K562 (cell line): ENCODE results near the gene PHKB. TPM values are rescaled to one million over a fixed set of nuclear protein-coding genes. Genes with fewer than 3 reads are reported as not detected.

ENCODE experiments used
- ATAC-seq: fragments of 200-7000 bp; cut with Tn5 transposase; 3 replicates; pipeline ENCODE4 v1.9.1; 2020; ENCODE audit warnings: moderate library complexity
- BruUV-seq: library from RNA; stranded (reverse); fragments of 400-500 nt; replicated peaks from 2 replicates; lab custom pipeline; 2021; lab: Mats Ljungman, UMichigan
- CTCF ChIA-PET: fragments of 300-600 bp; formaldehyde crosslinking; extraction: SDS; loops from one replicate; lab custom pipeline; 2021; ENCODE audit warnings: low intra/inter-chr PET ratio; lab: Yijun Ruan, JAX
- POLR2A ChIA-PET: fragments of 300-600, 350-650 bp; sonication (Branson Sonifier 250); formaldehyde crosslinking; extraction: SDS; loops from one replicate; lab custom pipeline; 2021; ENCODE audit warnings: antibody characterized with exemption, inconsistent platforms; lab: Yijun Ruan, JAX
- DNase-seq, 4 experiments: peaks; one replicate each; pipeline versions ENCODE4 v3.0.0 to v3.0.0-alpha.2; 2011 to 2018; ENCODE audit warnings: low spot score in 3 of 4, mixed read lengths in 3 of 4; ENCODE audit errors: extremely low read depth in 1 of 4
- FAIRE-seq: peaks from 2 replicates; lab custom pipeline; 2011; peaks lifted over from hg19 to GRCh38; lab: Jason Lieb, UNC
- H2AFZ ChIP-seq: 2 replicates; pipeline ENCODE4 v1.6.0; 2011; ENCODE audit warnings: low read depth, low read length, control low read depth, inconsistent platforms
- H3K27ac ChIP-seq: fragments of 200-600 bp; 3 replicates; pipeline ENCODE4 v1.8.0; 2011; ENCODE audit warnings: low read depth, mild to moderate bottlenecking, control low read depth, inconsistent platforms, low read length, moderate library complexity, mixed read lengths; ENCODE audit errors: extremely low read depth
- H3K27me3 ChIP-seq, 2 experiments: fragments of 300-600 bp in 1 of 2; 2 replicates in 1 of 2; 3 replicates in 1 of 2; pipeline versions ENCODE4 v1.6.0 to v1.8.0; 2011; ENCODE audit warnings: inconsistent platforms in 2 of 2, low read length in 2 of 2, mild to moderate bottlenecking in 1 of 2, mixed read lengths in 1 of 2, moderate library complexity in 1 of 2; ENCODE audit not compliant: control insufficient read depth in 2 of 2, insufficient read depth in 2 of 2
- H3K36me3 ChIP-seq: fragments of 300-600 bp; 3 replicates; pipeline ENCODE4 v1.8.0; 2011; ENCODE audit warnings: mild to moderate bottlenecking, low read length, inconsistent platforms; ENCODE audit not compliant: control insufficient read depth, insufficient read depth
- H3K4me1 ChIP-seq, 2 experiments: fragments of 200-600 bp in 1 of 2; replicated peaks in 1 of 2; 2 replicates in 1 of 2; 3 replicates in 1 of 2; pipeline versions ENCODE4 v1.5.1 to v1.8.0; 2011; ENCODE audit warnings: inconsistent platforms in 2 of 2, low read length in 2 of 2, mild to moderate bottlenecking in 1 of 2, mixed read lengths in 1 of 2, moderate library complexity in 1 of 2; ENCODE audit not compliant: control insufficient read depth in 2 of 2, insufficient read depth in 2 of 2
- H3K4me2 ChIP-seq: 2 replicates; pipeline ENCODE4 v1.6.1; 2011; ENCODE audit warnings: low read length, control low read depth, inconsistent platforms, mixed read lengths; ENCODE audit not compliant: insufficient read depth
- H3K4me3 ChIP-seq: fragments of 200-600 bp; sonication (generic), shearing (Covaris generic); 2 replicates; pipeline ENCODE4 v1.5.1; 2016; ENCODE audit warnings: control low read depth, inconsistent platforms
- H3K79me2 ChIP-seq: fragments of 200-600 bp; 3 replicates; pipeline ENCODE4 v1.8.0; 2011; ENCODE audit warnings: low read length, inconsistent platforms; ENCODE audit not compliant: control insufficient read depth, insufficient read depth
- H3K9ac ChIP-seq, 2 experiments: 2 replicates each; pipeline versions ENCODE4 v1.6.0 to v1.6.1; 2011; ENCODE audit warnings: low read depth in 2 of 2, low read length in 2 of 2, control low read depth in 1 of 2, inconsistent platforms in 1 of 2, mild to moderate bottlenecking in 1 of 2, mixed read lengths in 1 of 2; ENCODE audit not compliant: insufficient read depth in 1 of 2
- H3K9me1 ChIP-seq: one replicate; pipeline ENCODE4 v1.6.0; 2011; ENCODE audit warnings: inconsistent platforms, mild to moderate bottlenecking, low read length, moderate library complexity; ENCODE audit not compliant: control insufficient read depth, insufficient read depth
- H3K9me3 ChIP-seq: replicated peaks from 2 replicates; pipeline ENCODE4 v1.5.1; 2011; ENCODE audit warnings: low read depth, low read length, inconsistent platforms; ENCODE audit not compliant: control insufficient read depth, insufficient read depth
- H4K20me1 ChIP-seq: replicated peaks from 2 replicates; pipeline ENCODE4 v1.6.1; 2011; ENCODE audit warnings: low read length, inconsistent platforms, mixed read lengths; ENCODE audit not compliant: control insufficient read depth, insufficient read depth
- BCOR ChIP-seq: fragments of 450-650 bp; IDR thresholded peaks from 2 replicates; pipeline ENCODE4 v1.6.1; 2016
- EZH2 ChIP-seq: IDR thresholded peaks from 2 replicates; pipeline ENCODE4 v1.6.1; 2012; ENCODE audit warnings: low read depth, mild to moderate bottlenecking, inconsistent platforms, low read length, borderline replicate concordance
- GABPA ChIP-seq: fragments of 200-800 bp; sonication (Bioruptor generic); conservative IDR thresholded peaks from 2 replicates; pipeline ENCODE4 v1.6.1; 2016; ENCODE audit warnings: low read depth, missing genetic modification characterization, missing compliant biosample characterization
- GATAD2B ChIP-seq: fragments of 450-650 bp; IDR thresholded peaks from 2 replicates; pipeline ENCODE4 v1.6.1; 2017; ENCODE audit warnings: mild to moderate bottlenecking, borderline replicate concordance
- HES1 ChIP-seq: fragments of 450-650 bp; IDR thresholded peaks from 2 replicates; pipeline ENCODE4 v1.6.1; 2016; ENCODE audit warnings: low read depth, mild to moderate bottlenecking, moderate library complexity
- NCOA4 ChIP-seq: fragments of 450-650 bp; IDR thresholded peaks from 2 replicates; pipeline ENCODE4 v1.6.1; 2018; ENCODE audit warnings: mild to moderate bottlenecking; ENCODE audit not compliant: partially characterized antibody
- NFE2L1 ChIP-seq: fragments of 450-650 bp; IDR thresholded peaks from 2 replicates; pipeline ENCODE4 v1.6.1; 2016; ENCODE audit warnings: missing genetic modification characterization, low read depth, mild to moderate bottlenecking, missing compliant biosample characterization, moderate library complexity, borderline replicate concordance
- PHB ChIP-seq: fragments of 250-450 bp; sonication (Bioruptor Pico); IDR thresholded peaks from 2 replicates; pipeline ENCODE4 v1.5.0; 2021
- PHF21A ChIP-seq: fragments of 450-650 bp; IDR thresholded peaks from 2 replicates; pipeline ENCODE4 v1.6.1; 2017; ENCODE audit warnings: low read depth, borderline replicate concordance
- SMARCA5 ChIP-seq: fragments of 450-650 bp; IDR thresholded peaks from 2 replicates; pipeline ENCODE4 v1.6.1; 2016
- STAT5A ChIP-seq: IDR thresholded peaks from 2 replicates; pipeline ENCODE4 v1.6.1; 2012; ENCODE audit warnings: low read length, inconsistent platforms, borderline replicate concordance
- ZFX ChIP-seq: sonication (generic); formaldehyde crosslinking; IDR thresholded peaks from 2 replicates; pipeline ENCODE4 v1.8.0; 2022; ENCODE audit warnings: mild to moderate bottlenecking, missing genetic modification reagents, moderate library complexity
- ZNF121 ChIP-seq: sonication (generic); formaldehyde crosslinking; conservative IDR thresholded peaks from 2 replicates; pipeline ENCODE4 v1.8.0; 2022; ENCODE audit warnings: missing genetic modification reagents
- ZNF3 ChIP-seq: fragments of 250-450 bp; sonication (Bioruptor Pico); IDR thresholded peaks from 2 replicates; pipeline ENCODE4 v1.5.0; 2021; ENCODE audit warnings: mild to moderate bottlenecking, moderate library complexity
- ZNF395 ChIP-seq: fragments of 200-800 bp; sonication (Bioruptor generic); IDR thresholded peaks from 2 replicates; pipeline ENCODE4 v1.6.1; 2017; ENCODE audit warnings: missing genetic modification characterization, missing compliant biosample characterization
- ZNF408 ChIP-seq: fragments of 250-450 bp; sonication (Bioruptor Pico); IDR thresholded peaks from 2 replicates; pipeline ENCODE4 v1.4.0; 2020; ENCODE audit warnings: low read depth, mild to moderate bottlenecking, moderate library complexity
- WGBS: fragments of 100-300 bp; shearing (Covaris generic); methylation state at CpG from one replicate; pipeline ENCODE4 v1.1.6; 2016; ENCODE audit warnings: low coverage, mixed read lengths; ENCODE audit not compliant: insufficient coverage; ENCODE audit errors: missing lambda C conversion rate; 5-methylcytosine and 5-hydroxymethylcytosine counted together
- in situ Hi-C: fragments of 300-500 bp; cut with MboI; formaldehyde crosslinking; loops from 4 replicates; pipeline ENCODE4 v1.15.0; 2018; ENCODE audit warnings: inconsistent platforms, mixed read lengths
- intact Hi-C: fragments of 100-400 bp; cut with micrococcal nuclease; formaldehyde crosslinking; loops from 2 replicates; pipeline ENCODE4 v1.14.2; 2022
- polyA plus RNA-seq, 8 experiments: library from polyadenylated mRNA; depleted of rRNA in 4 of 8; stranded (reverse) in 5 of 8; unstranded in 3 of 8; fragments of >200 nt; fragmentation: Nextera tagmentation in 2 of 8; fragmentation: Illumina TruSeq in 1 of 8; extraction: Ambion mirVana in 2 of 8; extraction: Trizol in 1 of 8; gene quantifications; 2 replicates each; pipeline versions ENCODE4 v1.2.1 to v1.2.3, GENCODE V29; 2011 to 2014; ENCODE audit warnings: inconsistent platforms in 1 of 8, missing spikeins in 1 of 8
- total RNA-seq, 7 experiments: library from RNA; depleted of rRNA in 6 of 7; stranded (reverse); fragments of >200 nt in 6 of 7; fragmentation: Illumina TruSeq in 2 of 7; extraction: Trizol in 2 of 7; gene quantifications; 2 replicates each; pipeline versions ENCODE4 v1.2.1 to v1.2.3, GENCODE V29; 2011 to 2021; ENCODE audit warnings: low replicate concordance in 1 of 7

PHKB gene
- total and polyA plus RNA-seq, 9 of the 15 experiments (the other 6 are each of a cell fraction or from before 2014, with no cell fraction given), result 24.7 to 92.3 (median 67.0) TPM

DNA sequence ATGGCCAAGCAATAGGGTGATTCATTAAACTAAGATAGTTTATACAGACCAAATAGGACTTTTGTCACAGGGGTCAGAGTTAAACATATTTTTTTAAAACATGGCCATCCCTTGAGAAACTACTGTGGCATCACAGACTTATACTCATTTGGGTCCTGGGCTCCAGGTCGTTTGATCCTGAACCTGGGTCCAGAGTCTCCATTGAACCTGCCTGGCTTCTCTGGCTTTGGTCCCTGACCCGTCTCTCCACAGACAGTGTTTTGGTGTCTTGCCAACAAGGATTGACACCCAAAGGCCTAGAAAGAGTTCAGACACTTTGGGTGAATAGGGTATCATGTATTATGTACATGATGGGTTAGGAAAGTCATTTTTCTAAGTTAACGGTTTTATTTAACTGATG is 236.7 kb downstream of the PHKB start:
- Histone ChIP-seq H3K4me3 (no peak overlapping the region), H3K79me2 (no peaks in the 10 kb centered on the region), H3K27me3 (no peaks in the 10 kb centered on the region), H3K9me3 (no peaks in the 10 kb centered on the region), H4K20me1 (no peaks in the 10 kb centered on the region), H3K36me3 (peaks cover 68% of the 10 kb centered on the region), H3K9ac (no peak overlapping the region), H3K27ac (no peak overlapping the region), H2AFZ (no peak overlapping the region), H3K9me1 (no peaks in the 10 kb centered on the region), H3K4me1 (no peaks in the 10 kb centered on the region), H3K4me2 (no peak overlapping the region)
- TF ChIP-seq ZNF3 (CRISPR knock-in tag) (no peak), NFE2L1 (no peak), ZNF408 (CRISPR knock-in tag) (no peak), HES1 (no peak), BCOR (no peak), GATAD2B (no peak), PHB (CRISPR knock-in tag) (no peak), PHF21A (no peak), SMARCA5 (no peak), STAT5A (no peak), ZNF121 (CRISPR knock-in tag) (no peak), EZH2 (no peak), NCOA4 (no peak), ZNF395 (CRISPR knock-in tag) (no peak), GABPA (tag) (no peak), ZFX (CRISPR knock-in tag) (no peak)
- ATAC-seq (no peak), DNase-seq (no peak), FAIRE-seq (no peak)
- ChIA-PET POLR2A (no interaction called here), CTCF (no interaction called here)
- BruUV-seq, result no TSS peak
- in situ Hi-C loops, result no loop called here
- 80% methylated on average over 3 of the region's 3 CpGs for WGBS
- intact Hi-C loops, result no loop called here
